HCT116 (cell line): ENCODE measurements around the gene GH2.
"Not testable (repeated sequence)": the region's sequence is repeated elsewhere in the genome, so short reads cannot be mapped to it uniquely, and the experiment has no call there.

Experiments
- CBX3 ChIP-seq: IDR thresholded peaks from 2 replicates; pipeline ENCODE4 v1.6.1; 2012; ENCODE audit warnings: low read depth
- EZH2 ChIP-seq: fragments of 200-600 bp; sonication (generic); IDR thresholded peaks from 2 replicates; pipeline ENCODE4 v1.6.1; 2017; ENCODE audit warnings: antibody characterized with exemption, mixed run types
- EZH2phosphoT487 ChIP-seq: fragments of 200-600 bp; IDR thresholded peaks from 2 replicates; pipeline ENCODE4 v1.6.1; 2018; ENCODE audit warnings: antibody characterized with exemption, borderline replicate concordance
- JUND ChIP-seq: IDR thresholded peaks from 2 replicates; pipeline ENCODE4 v1.6.1; 2012
- POLR2A ChIP-seq: IDR thresholded peaks from 2 replicates; pipeline ENCODE4 v1.7.0; 2011; ENCODE audit warnings: borderline replicate concordance; ENCODE audit not compliant: insufficient read depth, insufficient read length; ENCODE audit errors: extremely low read depth
- POLR2AphosphoS5 ChIP-seq: IDR thresholded peaks from 2 replicates; pipeline ENCODE4 v1.6.1; 2011; ENCODE audit warnings: mild to moderate bottlenecking, low read depth, low read length, moderate library complexity
- RAD21 ChIP-seq: IDR thresholded peaks from 2 replicates; pipeline ENCODE4 v1.6.1; 2012; ENCODE audit warnings: low read depth, mild to moderate bottlenecking
- REST ChIP-seq: IDR thresholded peaks from 2 replicates; pipeline ENCODE4 v1.6.1; 2012; ENCODE audit warnings: low read depth
- SIN3A ChIP-seq: IDR thresholded peaks from 2 replicates; pipeline ENCODE4 v1.6.1; 2012; ENCODE audit warnings: low read depth
- TCF7L2 ChIP-seq: IDR thresholded peaks from 2 replicates; pipeline ENCODE4 v1.7.0; 2011; ENCODE audit warnings: borderline replicate concordance, inconsistent platforms; ENCODE audit not compliant: insufficient read depth, insufficient read length; ENCODE audit errors: extremely low read depth
- YY1 ChIP-seq: IDR thresholded peaks from 2 replicates; pipeline ENCODE4 v1.6.1; 2011; ENCODE audit warnings: low read length, low read depth, moderate library complexity, mild to moderate bottlenecking; ENCODE audit not compliant: insufficient replicate concordance; ENCODE audit errors: extremely low read depth
- ZNF274 ChIP-seq: fragments of 200-500 bp; sonication (Bioruptor generic); IDR thresholded peaks from 2 replicates; pipeline ENCODE4 v1.6.1; 2014; ENCODE audit warnings: mild to moderate bottlenecking, low read depth, low read length, inconsistent platforms
- TF ChIP-seq, protein P1 (sequence below), 3 experiments: fragments of 200-600 bp in 1 of 3; sonication (generic) in 1 of 3; IDR thresholded peaks in 2 of 3; conservative IDR thresholded peaks in 1 of 3; 2 replicates each; pipeline ENCODE4 v1.5.1; 2012 to 2017; ENCODE audit warnings: low read depth in 2 of 3, low read length in 2 of 3, antibody characterized with exemption in 1 of 3, borderline replicate concordance in 1 of 3, control low read depth in 1 of 3, mild to moderate bottlenecking in 1 of 3, mixed read lengths in 1 of 3, mixed run types in 1 of 3, moderate library complexity in 1 of 3; ENCODE audit not compliant: insufficient read depth in 1 of 3
- TF ChIP-seq, protein P2 (sequence below): IDR thresholded peaks from 2 replicates; pipeline ENCODE4 v1.6.1; 2012

GRCh38 chr17:63874061-63874626 lies 7.6 kb downstream of the GH2 start:
- TF ChIP-seq ZNF274, POLR2AphosphoS5, RAD21, CBX3, TCF7L2, REST, EZH2, YY1, JUND, POLR2A, EZH2phosphoT487, SIN3A: not testable (repeated sequence)
- TF ChIP-seq, protein P1, sequence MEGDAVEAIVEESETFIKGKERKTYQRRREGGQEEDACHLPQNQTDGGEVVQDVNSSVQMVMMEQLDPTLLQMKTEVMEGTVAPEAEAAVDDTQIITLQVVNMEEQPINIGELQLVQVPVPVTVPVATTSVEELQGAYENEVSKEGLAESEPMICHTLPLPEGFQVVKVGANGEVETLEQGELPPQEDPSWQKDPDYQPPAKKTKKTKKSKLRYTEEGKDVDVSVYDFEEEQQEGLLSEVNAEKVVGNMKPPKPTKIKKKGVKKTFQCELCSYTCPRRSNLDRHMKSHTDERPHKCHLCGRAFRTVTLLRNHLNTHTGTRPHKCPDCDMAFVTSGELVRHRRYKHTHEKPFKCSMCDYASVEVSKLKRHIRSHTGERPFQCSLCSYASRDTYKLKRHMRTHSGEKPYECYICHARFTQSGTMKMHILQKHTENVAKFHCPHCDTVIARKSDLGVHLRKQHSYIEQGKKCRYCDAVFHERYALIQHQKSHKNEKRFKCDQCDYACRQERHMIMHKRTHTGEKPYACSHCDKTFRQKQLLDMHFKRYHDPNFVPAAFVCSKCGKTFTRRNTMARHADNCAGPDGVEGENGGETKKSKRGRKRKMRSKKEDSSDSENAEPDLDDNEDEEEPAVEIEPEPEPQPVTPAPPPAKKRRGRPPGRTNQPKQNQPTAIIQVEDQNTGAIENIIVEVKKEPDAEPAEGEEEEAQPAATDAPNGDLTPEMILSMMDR (IDR thresholded peaks at IDR 0.05 in 2 of 3, conservative IDR thresholded peaks at IDR 0.05 in 1 of 3; ENCODE audit: borderline replicate concordance in 1 of 3, insufficient read depth in 1 of 3, low read depth in 2 of 3, low read length in 2 of 3) = not testable (repeated sequence)
- TF ChIP-seq, protein P2, sequence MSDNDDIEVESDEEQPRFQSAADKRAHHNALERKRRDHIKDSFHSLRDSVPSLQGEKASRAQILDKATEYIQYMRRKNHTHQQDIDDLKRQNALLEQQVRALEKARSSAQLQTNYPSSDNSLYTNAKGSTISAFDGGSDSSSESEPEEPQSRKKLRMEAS = not testable (repeated sequence)
